Stimulated activated memory B cell treated with anti-CD40 and anti-IgM and Interleukin-4, amounts not matched to agents 10 μg/mL and 1 μg/mL and 100 μg/mL, for 72 hours (primary cell): ENCODE measurements around the gene ZNF462.
A peak's percentile ranks its signal among the peaks of the same experiment; 100 is the strongest.

Experiments used
- ATAC-seq: fragments of 150-1000 bp; cut with Tn5 transposase; 2 replicates; pipeline ENCODE4 v1.10.0; 2021
- H3K27ac Mint-ChIP-seq: one replicate; pipeline ENCODE4 v1.8.0; 2022; ENCODE audit warnings: mild to moderate bottlenecking, mixed read lengths
- H3K27me3 Mint-ChIP-seq: one replicate; pipeline ENCODE4 v1.8.0; 2022; ENCODE audit warnings: mixed read lengths
- H3K36me3 Mint-ChIP-seq: one replicate; pipeline ENCODE4 v1.8.0; 2022; ENCODE audit warnings: mixed read lengths
- H3K4me1 Mint-ChIP-seq: one replicate; pipeline ENCODE4 v1.8.0; 2022; ENCODE audit warnings: mixed read lengths
- H3K4me3 Mint-ChIP-seq: one replicate; pipeline ENCODE4 v1.8.0; 2022; ENCODE audit warnings: mild to moderate bottlenecking, moderate library complexity, mixed read lengths
- H3K9me3 Mint-ChIP-seq: one replicate; pipeline ENCODE4 v1.8.0; 2022; ENCODE audit warnings: mixed read lengths

ZNF462 gene

DNA sequence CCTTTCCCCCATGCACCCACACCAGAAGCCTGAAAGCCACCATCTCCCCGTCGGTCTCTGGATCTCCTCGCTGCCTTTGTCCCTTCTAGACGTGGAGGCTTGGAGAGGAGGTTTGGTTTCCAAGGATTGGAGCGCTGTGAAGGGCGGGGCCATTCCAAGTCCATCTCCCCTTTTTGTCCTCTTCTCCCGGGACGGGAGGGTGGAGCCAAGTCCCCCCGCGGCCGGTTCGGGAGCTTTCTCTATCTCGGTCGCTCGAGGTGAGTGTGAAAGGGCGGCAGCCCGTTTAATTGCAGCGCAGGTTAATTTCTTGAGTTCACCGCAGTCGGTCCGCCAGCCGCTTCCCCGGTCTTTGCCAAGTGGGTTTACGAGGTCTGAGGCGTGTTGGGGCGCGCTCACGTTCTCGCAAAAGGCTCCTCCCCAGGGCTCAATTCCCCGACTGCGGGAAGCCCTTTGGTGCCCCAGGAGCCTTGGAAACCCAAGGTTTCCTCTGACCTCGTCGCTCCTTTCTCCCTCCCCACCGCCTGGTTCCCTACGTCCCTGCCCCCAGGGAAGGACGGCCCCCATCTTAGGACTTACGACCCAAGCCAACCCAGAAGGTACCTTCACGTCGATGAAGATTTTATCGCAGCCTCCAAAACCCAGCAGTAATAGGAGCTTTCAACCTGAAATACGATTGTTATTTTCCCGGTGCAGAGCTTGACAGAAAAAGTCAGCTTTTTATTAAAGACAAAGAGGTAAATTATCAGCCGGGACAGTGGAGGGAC lies 2.8 kb upstream of the ZNF462 start:
- H3K4me3 Mint-ChIP-seq, result no peak overlapping the region
- peaks cover 36% of the 10 kb centered on the region for H3K4me1 Mint-ChIP-seq
- ATAC-seq, result no peak
- peaks cover 68% of the 10 kb centered on the region for H3K27me3 Mint-ChIP-seq
- H3K9me3 Mint-ChIP-seq, result peaks cover 4% of the 10 kb centered on the region
- H3K36me3 Mint-ChIP-seq, result peaks cover 7% of the 10 kb centered on the region
- no peak overlapping the region for H3K27ac Mint-ChIP-seq

DNA sequence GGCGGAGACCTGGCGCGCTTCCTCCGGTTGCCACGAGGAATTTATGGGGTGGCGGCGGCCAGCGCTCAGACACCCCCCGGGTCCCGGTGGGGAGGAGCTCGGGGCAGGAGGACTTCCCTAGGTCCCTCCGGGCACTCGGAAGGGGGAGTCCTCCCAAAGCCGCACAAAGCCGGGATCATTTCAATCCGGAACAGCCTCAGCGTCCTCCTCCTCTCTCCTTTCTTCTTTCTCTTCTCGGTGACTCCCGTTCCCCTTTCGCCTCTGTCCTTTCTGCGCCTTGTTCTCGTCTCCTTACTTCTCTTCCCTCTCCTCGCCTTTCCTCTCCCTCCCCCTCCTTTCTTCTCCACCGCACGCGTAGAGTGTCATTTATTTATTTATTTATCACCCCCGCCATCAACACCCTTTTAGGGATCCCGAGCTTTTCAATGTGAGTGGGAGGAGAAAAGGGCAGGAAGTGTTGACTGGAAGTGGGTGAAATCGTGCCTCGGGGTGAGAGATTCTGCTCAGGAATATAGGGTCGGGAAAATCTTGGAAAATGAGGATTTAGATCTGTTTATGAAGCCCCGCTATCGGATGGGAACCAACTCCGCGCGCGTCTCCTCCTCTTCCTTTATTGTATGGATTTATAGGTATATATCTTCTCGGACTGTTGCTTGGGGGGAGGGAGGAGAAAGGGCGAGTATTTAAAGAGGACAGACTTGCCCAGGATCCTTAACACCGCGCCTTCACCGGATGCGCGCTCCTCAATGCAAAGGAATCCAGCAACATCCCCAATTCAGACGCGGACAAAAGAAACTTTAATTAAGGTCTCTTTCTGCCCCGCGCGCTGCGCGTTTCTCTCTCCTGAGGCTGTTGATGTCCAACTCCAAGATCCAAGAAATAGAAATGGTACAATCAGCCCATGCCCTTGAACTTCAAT lies 2.0 kb upstream of the ZNF462 start:
- H3K9me3 Mint-ChIP-seq, result peaks cover 4% of the 10 kb centered on the region
- no peak for ATAC-seq
- peaks cover 36% of the 10 kb centered on the region for H3K4me1 Mint-ChIP-seq
- peak overlapping the region; percentile 19 for H3K4me3 Mint-ChIP-seq
- H3K36me3 Mint-ChIP-seq, result peaks cover 7% of the 10 kb centered on the region
- H3K27me3 Mint-ChIP-seq, result peaks cover 76% of the 10 kb centered on the region
- H3K27ac Mint-ChIP-seq, result no peak overlapping the region

DNA sequence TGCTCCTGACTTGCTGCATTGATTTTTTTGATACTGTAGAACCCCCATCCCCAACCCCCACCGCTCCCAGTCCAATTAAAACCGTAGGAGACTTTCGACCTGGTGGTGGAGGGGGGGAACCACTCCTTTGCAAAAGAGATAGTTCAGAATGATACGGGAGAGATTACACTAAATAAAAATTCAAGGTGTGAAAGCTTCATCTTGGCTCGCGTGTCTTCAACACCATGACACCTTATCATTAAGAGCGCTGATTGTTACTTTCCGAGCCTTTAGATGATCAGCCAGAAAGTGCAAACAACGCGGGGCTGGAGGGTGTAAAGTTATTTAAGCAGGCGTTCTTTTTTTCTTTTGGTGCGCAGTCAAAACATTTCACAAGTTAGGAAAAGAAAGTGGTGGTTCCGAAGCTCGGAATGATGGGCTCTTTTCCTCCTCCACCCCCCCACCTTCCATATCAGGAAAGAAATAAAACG lies 1.3 kb upstream of the ZNF462 start:
- H3K4me3 Mint-ChIP-seq, result no peak overlapping the region
- no peak overlapping the region for H3K27ac Mint-ChIP-seq
- peaks cover 4% of the 10 kb centered on the region for H3K9me3 Mint-ChIP-seq
- H3K4me1 Mint-ChIP-seq, result peaks cover 36% of the 10 kb centered on the region
- no peak for ATAC-seq
- peaks cover 7% of the 10 kb centered on the region for H3K36me3 Mint-ChIP-seq
- peaks cover 76% of the 10 kb centered on the region for H3K27me3 Mint-ChIP-seq

DNA sequence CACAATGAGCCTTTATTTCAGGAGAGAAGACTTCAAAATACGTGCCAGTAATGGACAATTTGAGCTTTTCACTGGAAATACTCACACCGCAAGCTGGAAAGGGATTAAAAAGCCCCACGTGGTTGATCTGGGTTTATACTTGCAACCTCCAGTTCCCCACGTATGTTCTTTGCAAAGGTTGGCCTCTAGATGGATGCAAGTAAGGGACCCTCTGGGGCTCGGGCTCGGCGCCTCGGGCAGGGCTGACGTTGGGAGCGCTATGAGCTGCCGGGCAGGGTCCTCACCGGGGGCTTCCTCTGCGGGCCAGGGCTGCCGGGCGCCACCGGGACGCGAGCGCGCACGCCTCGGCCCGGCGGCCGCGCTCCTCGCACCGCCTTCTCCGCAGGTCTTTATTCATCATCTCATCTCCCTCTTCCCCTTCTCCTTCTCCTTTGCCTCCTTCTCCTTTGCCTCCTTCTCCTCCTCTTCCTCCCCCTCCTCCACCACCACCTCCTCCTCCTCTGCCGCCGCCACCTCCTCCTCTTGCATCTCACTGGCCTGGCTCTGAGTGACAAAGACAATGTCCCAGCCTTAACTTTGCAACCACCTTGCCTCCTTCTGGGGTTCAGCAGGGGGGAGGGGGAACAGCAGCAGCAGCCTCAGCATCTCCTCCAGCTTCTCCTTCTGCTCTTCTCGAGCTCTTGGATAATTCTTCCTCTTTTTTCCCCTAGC lies 701 bp upstream of the ZNF462 start:
- Mint-ChIP-seq H3K36me3 (peaks cover 7% of the 10 kb centered on the region), H3K4me1 (peaks cover 36% of the 10 kb centered on the region), H3K9me3 (peaks cover 4% of the 10 kb centered on the region), H3K4me3 (peak overlapping the region; percentile 67), H3K27ac (no peak overlapping the region), H3K27me3 (peaks cover 76% of the 10 kb centered on the region)
- no peak for ATAC-seq

DNA sequence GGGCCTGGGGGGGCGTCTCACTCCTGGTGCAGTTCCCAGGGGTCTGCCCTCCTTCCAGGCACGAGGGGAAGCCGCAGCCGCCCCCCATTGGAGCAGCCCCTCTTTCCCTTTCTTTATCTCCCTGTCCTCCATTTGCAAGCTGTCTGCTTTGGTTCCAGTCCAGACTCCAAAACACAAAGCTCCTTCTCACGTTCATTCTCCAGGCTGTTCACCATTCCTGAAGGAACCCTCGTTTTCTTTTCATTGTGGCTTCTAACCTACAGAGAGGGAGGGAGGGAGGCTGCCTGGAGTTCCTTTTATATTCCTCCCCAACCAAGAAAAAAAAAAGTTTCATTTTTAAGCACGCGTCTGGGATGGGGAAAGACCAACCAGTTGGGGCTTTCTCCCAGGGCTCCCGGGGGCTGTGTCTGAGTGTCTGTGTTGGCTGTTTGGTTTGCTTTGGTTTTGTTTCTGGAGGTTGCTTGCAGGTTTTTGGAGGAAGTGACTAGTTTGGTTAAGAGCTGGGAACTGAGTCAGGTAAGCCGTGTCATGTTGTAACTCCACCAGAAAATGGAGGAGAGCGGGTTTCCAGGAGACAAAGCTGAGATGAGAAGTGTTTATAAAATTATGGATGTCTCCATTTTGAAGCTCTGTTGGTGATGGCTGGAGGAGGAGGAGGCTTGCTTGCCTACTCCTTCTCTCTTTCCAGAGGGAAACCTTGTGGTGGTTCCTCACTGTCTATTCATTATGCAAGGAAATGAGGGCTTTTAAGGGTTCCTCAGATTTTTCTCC lies 1.6 kb downstream of the ZNF462 start:
- Mint-ChIP-seq H3K36me3 (peaks cover 7% of the 10 kb centered on the region), H3K27ac (no peak overlapping the region), H3K27me3 (peaks cover 64% of the 10 kb centered on the region), H3K4me3 (no peak overlapping the region), H3K9me3 (peaks cover 4% of the 10 kb centered on the region), H3K4me1 (peaks cover 36% of the 10 kb centered on the region)
- ATAC-seq, result no peak

DNA sequence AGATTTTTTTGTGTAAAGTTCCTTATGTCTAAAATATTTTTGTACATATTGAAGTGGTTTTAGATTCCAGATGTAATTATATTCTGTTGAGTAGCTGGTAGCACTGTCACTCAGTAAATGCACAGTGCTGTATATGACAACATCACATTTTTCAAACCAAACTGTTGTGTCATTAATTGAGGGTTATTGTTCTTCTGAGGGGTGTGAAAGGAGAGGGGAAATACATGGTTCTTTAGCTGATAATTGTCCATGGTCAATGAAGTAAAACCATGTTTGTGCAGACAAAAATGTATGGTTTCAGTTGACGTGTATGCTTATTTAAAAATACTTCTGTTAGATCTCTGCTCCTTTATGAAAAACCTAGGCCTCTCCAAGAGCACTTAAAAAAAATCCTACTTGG lies 3.3 kb downstream of the ZNF462 start:
- Mint-ChIP-seq H3K36me3 (no peaks in the 10 kb centered on the region), H3K27me3 (peaks cover 47% of the 10 kb centered on the region), H3K9me3 (no peaks in the 10 kb centered on the region), H3K4me3 (no peak overlapping the region), H3K27ac (no peak overlapping the region), H3K4me1 (peaks cover 28% of the 10 kb centered on the region)
- ATAC-seq, result no peak

DNA sequence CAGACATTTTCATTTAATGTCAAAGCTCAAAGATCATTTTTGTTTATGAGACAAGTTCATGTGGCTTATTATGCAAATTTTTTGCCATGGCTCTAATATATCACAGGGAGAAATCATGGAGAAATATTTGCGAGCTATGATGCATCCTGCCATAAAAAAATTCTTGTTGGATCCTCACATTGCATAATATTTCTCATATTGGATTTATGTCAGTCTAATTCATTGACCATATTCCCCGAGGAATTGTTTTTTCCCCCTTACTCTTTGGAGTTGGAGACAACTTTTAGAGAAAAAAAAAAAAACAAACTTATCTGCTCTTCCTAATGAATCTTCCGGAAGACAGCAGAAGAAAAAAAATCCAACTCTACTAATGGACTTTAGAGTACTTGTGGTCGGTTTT lies 4.3 kb downstream of the ZNF462 start:
- Mint-ChIP-seq H3K4me1 (peaks cover 24% of the 10 kb centered on the region), H3K27ac (no peak overlapping the region)

DNA sequence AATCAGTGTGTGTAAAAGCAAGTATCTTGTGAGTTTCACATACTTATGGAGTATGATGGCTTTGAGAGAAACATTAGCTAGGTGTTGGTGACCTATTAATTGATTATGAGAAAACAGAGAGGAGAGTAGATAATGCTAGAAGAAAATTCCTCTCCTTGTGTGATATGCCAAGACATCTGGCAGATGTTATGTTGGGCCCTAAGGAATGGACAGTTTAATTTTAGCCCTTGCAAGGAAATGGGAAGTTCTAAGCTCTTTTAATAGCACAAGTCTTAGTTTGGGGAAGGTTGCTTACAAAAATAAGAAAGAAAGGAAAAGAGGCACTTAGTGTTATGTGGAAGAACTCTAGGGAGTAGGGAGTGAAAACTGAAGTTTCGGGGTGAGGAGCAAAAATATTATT lies 5.1 kb downstream of the ZNF462 start:
- Mint-ChIP-seq H3K4me3 (no peak overlapping the region), H3K27me3 (peaks cover 28% of the 10 kb centered on the region), H3K9me3 (no peaks in the 10 kb centered on the region), H3K4me1 (peaks cover 17% of the 10 kb centered on the region), H3K36me3 (no peaks in the 10 kb centered on the region), H3K27ac (no peak overlapping the region)
- ATAC-seq, result no peak

More for the DNA sequence above, 4.3 kb downstream of the ZNF462 start:
- H3K4me3 Mint-ChIP-seq, result no peak overlapping the region
- no peaks in the 10 kb centered on the region for H3K9me3 Mint-ChIP-seq
- H3K27me3 Mint-ChIP-seq, result peaks cover 36% of the 10 kb centered on the region
- no peaks in the 10 kb centered on the region for H3K36me3 Mint-ChIP-seq
- ATAC-seq, result no peak

DNA sequence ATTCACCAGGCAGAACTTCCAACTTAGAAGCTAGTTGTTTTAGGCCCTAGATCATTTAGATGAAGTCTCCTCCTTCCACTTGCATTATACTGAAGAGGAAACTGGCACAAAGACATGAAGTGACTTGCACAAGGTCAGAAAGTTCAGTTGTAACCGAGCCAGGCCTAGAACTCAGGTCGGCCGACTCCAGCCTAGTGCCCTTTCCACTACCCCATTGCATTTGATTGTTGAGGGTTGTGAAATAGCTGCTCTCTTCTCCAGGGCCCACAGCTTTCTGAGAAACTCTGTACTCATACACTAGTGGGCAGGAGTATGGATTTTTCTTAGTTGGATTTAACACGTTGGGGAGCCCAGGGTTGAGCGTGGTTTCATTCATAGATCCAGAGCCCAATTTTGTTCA lies 5.6 kb downstream of the ZNF462 start:
- no peak for ATAC-seq
- Mint-ChIP-seq H3K36me3 (no peaks in the 10 kb centered on the region), H3K9me3 (no peaks in the 10 kb centered on the region), H3K27ac (no peak overlapping the region), H3K4me3 (no peak overlapping the region), H3K27me3 (peaks cover 23% of the 10 kb centered on the region), H3K4me1 (peaks cover 12% of the 10 kb centered on the region)

DNA sequence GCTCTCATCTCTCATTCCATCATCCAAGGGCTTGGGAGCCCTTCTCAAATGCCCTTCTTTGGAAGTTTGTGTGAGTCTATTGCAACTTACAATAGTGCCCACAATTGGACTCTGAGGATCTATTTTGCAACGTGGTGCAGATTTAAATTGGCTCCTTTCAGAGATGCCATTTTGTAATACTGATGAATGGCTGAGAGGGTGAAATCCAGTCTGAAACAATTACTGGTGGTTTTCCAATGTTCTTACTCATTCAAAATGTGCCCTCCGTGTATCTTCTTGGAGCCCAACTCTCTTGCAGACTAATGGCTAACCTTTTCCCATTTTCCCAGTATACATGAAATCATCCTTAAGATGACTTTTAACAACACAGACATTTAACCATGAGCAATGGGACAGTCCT lies 6.1 kb downstream of the ZNF462 start:
- Mint-ChIP-seq H3K36me3 (no peaks in the 10 kb centered on the region), H3K4me3 (no peak overlapping the region), H3K27ac (no peak overlapping the region), H3K27me3 (peaks cover 19% of the 10 kb centered on the region), H3K9me3 (no peaks in the 10 kb centered on the region), H3K4me1 (peaks cover 7% of the 10 kb centered on the region)
- ATAC-seq, result no peak

DNA sequence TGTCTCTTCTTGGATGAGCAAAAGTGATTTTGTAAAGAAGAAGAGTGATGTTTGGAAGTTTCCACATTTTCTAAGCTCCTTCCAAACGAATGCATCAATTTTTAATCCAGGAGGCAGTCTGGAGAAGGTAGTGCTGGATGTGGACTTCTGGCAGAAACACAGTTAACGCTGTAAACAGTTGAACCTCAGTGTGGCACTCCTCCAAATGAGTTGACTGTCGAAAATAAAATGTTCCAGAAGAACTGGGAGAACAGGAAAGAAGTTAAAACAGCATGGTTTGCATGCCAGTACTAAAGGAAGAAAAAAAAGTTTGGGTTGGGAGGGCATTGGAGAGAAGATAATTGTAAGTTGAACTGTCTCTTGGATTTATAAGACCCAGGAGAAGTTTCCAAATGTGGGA lies 6.5 kb downstream of the ZNF462 start:
- no peak overlapping the region for H3K4me3 Mint-ChIP-seq
- H3K9me3 Mint-ChIP-seq, result no peaks in the 10 kb centered on the region
- no peak overlapping the region for H3K27ac Mint-ChIP-seq
- H3K4me1 Mint-ChIP-seq, result peaks cover 3% of the 10 kb centered on the region
- no peak for ATAC-seq
- H3K27me3 Mint-ChIP-seq, result peaks cover 14% of the 10 kb centered on the region
- no peaks in the 10 kb centered on the region for H3K36me3 Mint-ChIP-seq

DNA sequence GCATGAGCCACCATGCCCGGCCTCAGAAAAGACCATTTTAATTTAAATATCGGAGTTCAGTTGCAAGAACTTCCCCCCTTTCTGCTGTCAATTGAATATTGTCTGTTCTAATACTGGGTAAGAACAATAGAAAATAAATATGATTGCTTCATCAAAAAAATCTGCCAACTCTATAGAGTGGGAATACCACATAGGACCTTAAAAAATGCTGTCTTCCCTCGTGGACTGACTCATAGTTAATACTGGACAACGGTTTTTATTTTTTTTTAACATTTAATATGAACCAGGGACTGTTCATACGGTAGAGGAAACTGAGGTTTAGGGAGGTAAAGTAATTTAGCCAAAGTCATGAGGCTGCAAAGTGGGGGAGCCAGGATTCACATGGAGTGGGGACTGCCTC lies 9.7 kb downstream of the ZNF462 start:
- Mint-ChIP-seq H3K27ac (no peak overlapping the region), H3K4me3 (no peak overlapping the region), H3K27me3 (no peaks in the 10 kb centered on the region), H3K36me3 (no peaks in the 10 kb centered on the region), H3K9me3 (no peaks in the 10 kb centered on the region), H3K4me1 (no peaks in the 10 kb centered on the region)
- no peak for ATAC-seq

DNA sequence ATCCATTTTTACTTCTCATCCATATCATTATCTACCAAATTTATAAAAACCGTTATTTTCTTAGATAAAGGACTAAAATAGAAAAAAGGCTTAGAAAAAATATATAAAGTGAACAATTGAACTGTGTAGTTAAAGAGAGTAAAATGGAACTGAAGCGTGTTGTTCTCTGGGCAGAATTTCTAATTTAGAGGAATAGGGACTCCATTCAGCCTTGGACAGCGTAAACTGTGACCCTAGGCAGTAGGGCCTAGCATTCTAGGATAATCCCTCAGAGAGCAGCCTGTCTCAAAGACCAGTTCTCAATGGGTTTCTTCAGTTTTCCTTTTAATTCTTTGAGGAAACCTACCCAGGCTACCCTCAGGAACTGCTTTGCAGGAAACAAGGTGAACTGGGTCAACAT lies 11.1 kb downstream of the ZNF462 start:
- H3K27me3 Mint-ChIP-seq, result no peaks in the 10 kb centered on the region
- ATAC-seq, result no peak
- no peak overlapping the region for H3K4me3 Mint-ChIP-seq
- H3K4me1 Mint-ChIP-seq, result no peaks in the 10 kb centered on the region
- H3K27ac Mint-ChIP-seq, result no peak overlapping the region
- no peaks in the 10 kb centered on the region for H3K9me3 Mint-ChIP-seq
- H3K36me3 Mint-ChIP-seq, result no peaks in the 10 kb centered on the region

DNA sequence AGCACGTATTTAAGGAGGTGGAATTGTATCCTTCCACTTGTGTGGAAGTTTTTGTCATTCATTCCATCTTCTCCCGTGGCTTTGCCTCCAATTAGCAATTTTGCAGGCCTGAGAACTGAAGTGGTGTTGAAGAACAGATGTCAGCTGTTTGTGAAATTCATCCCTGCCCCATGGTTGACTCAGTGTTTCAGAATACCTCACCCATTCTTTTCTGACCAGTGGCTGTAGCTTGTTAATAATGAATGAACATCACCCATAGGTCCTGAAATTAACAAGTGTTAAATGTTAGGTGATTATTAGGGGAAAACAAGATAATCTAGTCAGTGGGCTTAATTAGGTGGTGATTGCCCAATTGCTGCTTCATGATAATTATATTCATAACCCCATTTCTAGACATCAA lies 11.7 kb downstream of the ZNF462 start:
- H3K9me3 Mint-ChIP-seq, result no peaks in the 10 kb centered on the region
- ATAC-seq, result no peak

DNA sequence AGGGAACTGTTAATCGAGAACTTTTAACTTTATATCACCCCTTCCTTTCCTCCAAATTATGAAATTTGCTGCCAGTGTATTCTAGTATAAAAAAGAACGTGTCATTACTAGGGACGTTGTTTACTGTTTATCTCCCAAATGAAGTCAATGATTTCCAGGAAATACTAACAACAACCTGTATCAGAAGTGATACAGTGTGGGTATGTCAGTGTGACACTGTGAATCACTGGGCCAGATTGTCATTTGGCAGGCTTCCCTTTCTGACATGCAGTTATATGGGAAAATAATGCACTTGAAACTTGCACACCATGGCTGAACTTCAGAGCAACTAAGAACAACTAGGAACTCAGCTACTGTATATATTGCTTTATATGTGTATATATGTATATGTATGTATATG lies 12.6 kb downstream of the ZNF462 start:
- no peaks in the 10 kb centered on the region for H3K9me3 Mint-ChIP-seq

More for the DNA sequence above, 11.7 kb downstream of the ZNF462 start:
- no peaks in the 10 kb centered on the region for H3K27me3 Mint-ChIP-seq
- no peaks in the 10 kb centered on the region for H3K4me1 Mint-ChIP-seq
- no peak overlapping the region for H3K4me3 Mint-ChIP-seq
- H3K36me3 Mint-ChIP-seq, result no peaks in the 10 kb centered on the region
- H3K27ac Mint-ChIP-seq, result no peak overlapping the region

More for the DNA sequence above, 12.6 kb downstream of the ZNF462 start:
- no peak overlapping the region for H3K4me3 Mint-ChIP-seq
- no peak for ATAC-seq
- no peak overlapping the region for H3K27ac Mint-ChIP-seq
- H3K4me1 Mint-ChIP-seq, result no peaks in the 10 kb centered on the region
- H3K27me3 Mint-ChIP-seq, result no peaks in the 10 kb centered on the region
- H3K36me3 Mint-ChIP-seq, result no peaks in the 10 kb centered on the region
